PFSK-1 (cell line): Measurements from ENCODE around the gene WBP1L.

Experiments used
- POLR2AphosphoS5 ChIP-seq: IDR thresholded peaks from 2 replicates; pipeline ENCODE4 v1.6.1; 2012; ENCODE audit warnings: low read depth, mild to moderate bottlenecking, control low read depth, low read length, moderate library complexity
- REST ChIP-seq, 2 experiments: IDR thresholded peaks; 2 replicates each; pipeline versions ENCODE4 v1.6.1 to v1.8.0; 2011 to 2012; ENCODE audit warnings: low read depth in 2 of 2, low read length in 2 of 2, control low read depth in 1 of 2, inconsistent platforms in 1 of 2, mild to moderate bottlenecking in 1 of 2, moderate library complexity in 1 of 2; ENCODE audit not compliant: insufficient read depth in 1 of 2
- TAF1 ChIP-seq: IDR thresholded peaks from 2 replicates; pipeline ENCODE4 v1.6.1; 2012; ENCODE audit warnings: low read length, control low read depth, borderline replicate concordance; ENCODE audit not compliant: insufficient read depth

DNA sequence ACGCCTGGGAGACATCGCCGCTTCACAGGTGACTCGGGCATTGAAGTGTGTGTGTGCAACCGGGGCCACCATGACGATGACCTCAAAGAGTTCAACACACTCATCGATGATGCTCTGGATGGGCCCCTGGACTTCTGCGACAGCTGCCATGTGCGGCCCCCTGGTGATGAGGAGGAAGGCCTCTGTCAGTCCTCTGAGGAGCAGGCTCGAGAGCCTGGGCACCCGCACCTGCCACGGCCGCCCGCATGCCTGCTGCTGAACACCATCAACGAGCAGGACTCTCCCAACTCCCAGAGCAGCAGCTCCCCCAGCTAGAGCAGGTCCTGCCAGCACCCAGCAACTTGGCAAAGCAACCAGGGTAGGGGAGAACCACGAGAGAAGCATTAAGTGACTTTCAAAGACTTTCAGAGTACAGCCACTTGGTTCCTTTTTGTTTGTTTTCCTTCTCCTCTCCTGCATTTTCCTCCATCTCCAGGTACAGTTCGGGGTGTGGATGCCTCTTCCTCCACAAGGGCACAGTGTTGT is 69.3 kb downstream of the WBP1L start:
- no peak for TF ChIP-seq POLR2AphosphoS5
- no peak for TF ChIP-seq TAF1
- no peak for TF ChIP-seq REST (IDR thresholded peaks at IDR 0.05; ENCODE audit: insufficient read depth in 1 of 2, low read depth in 2 of 2, low read length in 2 of 2)
